Endothelial cell of umbilical vein (primary cell): Measurements from ENCODE around the gene CDH11.
A peak's percentile ranks its signal among the peaks of the same experiment; 100 is the strongest.

Experiments used
- EZH2 ChIP-seq: IDR thresholded peaks from 2 replicates; pipeline ENCODE4 v1.6.1; 2012; ENCODE audit warnings: borderline replicate concordance, low read depth, mild to moderate bottlenecking, moderate library complexity, low read length, inconsistent platforms; ENCODE audit not compliant: severe bottlenecking
- FOS ChIP-seq: IDR thresholded peaks from 2 replicates; pipeline ENCODE4 v1.6.1; 2011; ENCODE audit warnings: mild to moderate bottlenecking, low read length, moderate library complexity, borderline replicate concordance; ENCODE audit not compliant: insufficient read depth
- GATA2 ChIP-seq: IDR thresholded peaks from 2 replicates; pipeline ENCODE4 v1.7.0; 2011; ENCODE audit warnings: low read depth, mild to moderate bottlenecking, moderate library complexity, mixed read lengths, low read length; ENCODE audit not compliant: insufficient read length, insufficient read depth
- MAX ChIP-seq: IDR thresholded peaks from 2 replicates; pipeline ENCODE4 v1.6.1; 2011; ENCODE audit not compliant: insufficient read depth, insufficient read length
- MYC ChIP-seq: IDR thresholded peaks from one replicate; pipeline ENCODE4 v1.6.1; 2011; ENCODE audit warnings: mild to moderate bottlenecking, low read depth, low read length
- POLR2A ChIP-seq: IDR thresholded peaks from 2 replicates; pipeline ENCODE4 v1.6.1; 2012; ENCODE audit warnings: low read depth, mild to moderate bottlenecking, control low read depth, low read length
- TF ChIP-seq, protein P1 (sequence below), 2 donors: IDR thresholded peaks; 1 replicate in 1 of 2; 2 replicates in 1 of 2; pipeline ENCODE4 v1.5.1; 2011; ENCODE audit warnings: low read length in 2 of 2, mild to moderate bottlenecking in 2 of 2, moderate library complexity in 2 of 2, control low read depth in 1 of 2, inconsistent platforms in 1 of 2, low read depth in 1 of 2; ENCODE audit not compliant: insufficient read depth in 1 of 2; ENCODE audit errors: extremely low read depth in 1 of 2

DNA sequence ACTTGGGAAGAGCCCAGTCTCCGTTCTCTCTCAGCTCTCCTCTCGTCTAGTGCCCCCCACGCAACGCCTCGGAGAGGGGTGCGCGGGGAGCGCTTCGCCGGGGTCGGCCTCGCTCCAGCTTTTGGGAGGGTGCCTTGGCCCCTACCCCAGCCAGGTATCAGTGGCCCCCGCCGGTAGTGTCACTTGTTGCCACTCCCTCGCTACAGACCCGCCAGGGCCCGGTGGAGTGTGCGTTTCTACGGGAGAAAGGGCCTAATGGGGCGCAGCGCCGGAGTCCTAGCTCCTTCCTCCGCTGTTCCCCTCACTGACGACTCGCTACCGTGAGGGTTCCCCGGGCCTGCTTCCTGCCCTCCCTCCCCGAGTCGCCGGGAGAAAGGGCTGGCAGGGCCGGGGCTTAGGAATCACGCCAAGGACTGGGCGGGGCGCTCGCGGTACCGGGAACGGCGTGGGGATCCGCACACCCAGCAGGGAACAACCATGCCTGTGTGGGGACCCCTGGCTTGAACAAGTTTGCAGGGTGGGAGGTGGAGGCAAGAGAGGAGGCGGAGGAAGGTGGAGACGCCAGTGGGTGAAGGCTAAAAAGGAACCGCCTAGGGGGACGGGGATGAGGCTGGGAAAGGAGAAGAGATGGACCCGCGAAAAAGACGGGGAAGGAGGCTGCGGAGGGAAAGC, 997 bp upstream of the CDH11 start:
- no peak for TF ChIP-seq POLR2A
- TF ChIP-seq EZH2 = peak; percentile 50
- TF ChIP-seq, protein P1, sequence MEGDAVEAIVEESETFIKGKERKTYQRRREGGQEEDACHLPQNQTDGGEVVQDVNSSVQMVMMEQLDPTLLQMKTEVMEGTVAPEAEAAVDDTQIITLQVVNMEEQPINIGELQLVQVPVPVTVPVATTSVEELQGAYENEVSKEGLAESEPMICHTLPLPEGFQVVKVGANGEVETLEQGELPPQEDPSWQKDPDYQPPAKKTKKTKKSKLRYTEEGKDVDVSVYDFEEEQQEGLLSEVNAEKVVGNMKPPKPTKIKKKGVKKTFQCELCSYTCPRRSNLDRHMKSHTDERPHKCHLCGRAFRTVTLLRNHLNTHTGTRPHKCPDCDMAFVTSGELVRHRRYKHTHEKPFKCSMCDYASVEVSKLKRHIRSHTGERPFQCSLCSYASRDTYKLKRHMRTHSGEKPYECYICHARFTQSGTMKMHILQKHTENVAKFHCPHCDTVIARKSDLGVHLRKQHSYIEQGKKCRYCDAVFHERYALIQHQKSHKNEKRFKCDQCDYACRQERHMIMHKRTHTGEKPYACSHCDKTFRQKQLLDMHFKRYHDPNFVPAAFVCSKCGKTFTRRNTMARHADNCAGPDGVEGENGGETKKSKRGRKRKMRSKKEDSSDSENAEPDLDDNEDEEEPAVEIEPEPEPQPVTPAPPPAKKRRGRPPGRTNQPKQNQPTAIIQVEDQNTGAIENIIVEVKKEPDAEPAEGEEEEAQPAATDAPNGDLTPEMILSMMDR (IDR thresholded peaks at IDR 0.05; ENCODE audit: extremely low read depth in 1 of 2, insufficient read depth in 1 of 2, low read depth in 1 of 2, low read length in 2 of 2) = no peak
- TF ChIP-seq MYC = no peak
- no peak for TF ChIP-seq FOS
- no peak for TF ChIP-seq MAX
- TF ChIP-seq GATA2 = no peak
